Spinal cord (tissue), 10 donors: ENCODE results near the gene TMEM140. TPM values are rescaled to one million over a fixed set of nuclear protein-coding genes. Genes with fewer than 3 reads are reported as not detected.

Experiments used
- DNase-seq, 6 donors: peaks; one replicate each; pipeline versions ENCODE4 v3.0.0 to v3.0.0-alpha.2; 2013 to 2015; ENCODE audit warnings: low spot score in 6 of 6, low read depth in 4 of 6
- H3K27ac ChIP-seq: one replicate; pipeline ENCODE4 v1.5.1; 2013; ENCODE audit warnings: low read depth, low read length, control low read depth
- H3K27me3 ChIP-seq: one replicate; pipeline ENCODE4 v1.6.1; 2013; ENCODE audit warnings: low read length; ENCODE audit not compliant: control insufficient read depth, insufficient read depth
- H3K36me3 ChIP-seq: one replicate; pipeline ENCODE4 v1.6.1; 2013; ENCODE audit warnings: low read length; ENCODE audit not compliant: control insufficient read depth, insufficient read depth
- H3K4me1 ChIP-seq: one replicate; pipeline ENCODE4 v1.6.1; 2013; ENCODE audit warnings: low read length; ENCODE audit not compliant: control insufficient read depth, insufficient read depth
- H3K4me3 ChIP-seq: one replicate; pipeline ENCODE4 v1.5.1; 2013; ENCODE audit warnings: low read depth, low read length, control low read depth
- H3K9me3 ChIP-seq: one replicate; pipeline ENCODE4 v1.6.1; 2013; ENCODE audit warnings: low read length; ENCODE audit not compliant: control insufficient read depth, insufficient read depth
- WGBS: methylation state at CpG from one replicate; pipeline ENCODE4 v1.1.5; 2013; ENCODE audit warnings: missing lambda C conversion rate; ENCODE audit not compliant: insufficient coverage; 5-methylcytosine and 5-hydroxymethylcytosine counted together
- polyA plus RNA-seq, 2 donors: library from polyadenylated mRNA; unstranded; fragments of 120-200 nt; gene quantifications; one replicate each; pipeline ENCODE4 v1.2.1, GENCODE V29; 2013; ENCODE audit not compliant: insufficient read length in 2 of 2
- total RNA-seq, 2 donors: library from RNA; depleted of rRNA in 1 of 2; stranded (reverse); fragments of 120-200 nt in 1 of 2; fragments of >200 nt in 1 of 2; gene quantifications; one replicate each; pipeline versions ENCODE4 v1.2.3 to v1.2.4, GENCODE V29; 2013 to 2014
- donor health status: healthy.

The TMEM140 gene
- total and polyA plus RNA-seq, 4 donors, result 3.0 to 11.2 (median 7.0) TPM

DNA sequence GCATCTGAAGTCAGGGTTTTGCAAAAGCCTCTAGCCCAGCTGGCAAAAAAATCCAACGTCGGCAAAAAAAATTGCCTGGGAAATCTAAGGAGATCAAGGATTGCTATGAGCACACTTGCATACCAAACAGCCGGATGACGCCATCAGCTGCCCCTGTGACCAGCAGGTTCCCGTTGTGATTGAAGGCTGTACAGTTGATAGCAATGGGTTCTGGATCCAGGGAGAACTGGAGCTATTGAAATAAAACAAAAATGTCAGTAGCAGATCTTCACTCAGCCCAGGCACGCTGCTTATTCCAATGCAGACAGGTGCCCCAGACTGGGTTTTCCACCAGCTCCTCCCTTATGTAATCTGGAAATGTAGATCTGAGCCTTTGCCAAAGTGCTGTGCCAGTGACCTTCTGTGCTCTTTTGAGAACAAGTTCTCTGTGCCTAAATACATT lies 41.4 kb downstream of the TMEM140 start:
- H3K27ac ChIP-seq, result no peak overlapping the region
- no peaks in the 10 kb centered on the region for H3K27me3 ChIP-seq
- H3K9me3 ChIP-seq, result no peaks in the 10 kb centered on the region
- no peaks in the 10 kb centered on the region for H3K4me1 ChIP-seq
- H3K36me3 ChIP-seq, result peaks cover 72% of the 10 kb centered on the region
- 94% methylated on average over 5 of the region's 6 CpGs for WGBS
- no peak for DNase-seq
- H3K4me3 ChIP-seq, result no peak overlapping the region

DNA sequence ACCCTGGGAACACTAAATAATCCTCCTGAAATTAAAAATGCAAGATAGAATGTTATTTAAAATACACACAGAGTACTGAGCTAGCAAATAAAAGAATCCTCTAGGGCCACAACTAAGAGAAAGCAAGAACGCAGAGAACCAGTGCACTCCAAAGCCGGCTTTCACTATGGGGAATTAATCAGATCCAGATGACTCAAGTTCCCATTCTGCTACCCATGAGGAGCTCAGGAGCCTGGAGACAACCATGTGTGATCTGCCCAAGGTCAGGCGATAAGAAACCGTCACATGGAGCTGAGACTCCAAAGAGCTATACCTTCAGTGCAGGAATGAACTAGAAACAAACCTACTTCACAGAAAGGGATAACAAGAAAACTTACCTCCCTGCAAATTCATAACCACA lies 42.1 kb downstream of the TMEM140 start:
- H3K4me1 ChIP-seq, result peaks cover 3% of the 10 kb centered on the region
- no peak for DNase-seq
- WGBS, result 81% methylated on average over 4 of the region's 4 CpGs
- no peak overlapping the region for H3K27ac ChIP-seq
- H3K27me3 ChIP-seq, result no peaks in the 10 kb centered on the region
- H3K9me3 ChIP-seq, result no peaks in the 10 kb centered on the region
- H3K4me3 ChIP-seq, result no peak overlapping the region
- peaks cover 72% of the 10 kb centered on the region for H3K36me3 ChIP-seq

DNA sequence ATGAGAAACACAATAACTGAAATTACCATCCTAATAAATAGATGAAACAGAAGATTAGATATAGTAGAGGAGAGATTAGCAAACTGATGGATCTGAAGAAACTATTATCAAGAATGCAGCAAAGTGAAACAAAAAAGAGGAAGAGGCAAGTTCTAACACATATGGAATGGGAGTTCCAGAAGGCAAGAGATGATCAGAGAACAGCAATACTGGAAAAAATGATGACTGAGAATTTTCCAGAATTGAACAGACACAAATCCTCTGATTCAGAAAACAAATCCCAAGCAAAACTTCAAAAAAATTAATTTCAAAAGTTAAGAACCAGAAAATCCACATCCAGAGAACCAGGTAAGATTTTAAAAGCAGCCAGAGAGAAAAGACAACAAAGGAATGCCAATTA lies 42.8 kb downstream of the TMEM140 start:
- Histone ChIP-seq H3K36me3 (peaks cover 70% of the 10 kb centered on the region), H3K4me3 (no peak overlapping the region), H3K27me3 (no peaks in the 10 kb centered on the region), H3K4me1 (peaks cover 3% of the 10 kb centered on the region), H3K9me3 (no peaks in the 10 kb centered on the region), H3K27ac (no peak overlapping the region)
- no peak for DNase-seq

DNA sequence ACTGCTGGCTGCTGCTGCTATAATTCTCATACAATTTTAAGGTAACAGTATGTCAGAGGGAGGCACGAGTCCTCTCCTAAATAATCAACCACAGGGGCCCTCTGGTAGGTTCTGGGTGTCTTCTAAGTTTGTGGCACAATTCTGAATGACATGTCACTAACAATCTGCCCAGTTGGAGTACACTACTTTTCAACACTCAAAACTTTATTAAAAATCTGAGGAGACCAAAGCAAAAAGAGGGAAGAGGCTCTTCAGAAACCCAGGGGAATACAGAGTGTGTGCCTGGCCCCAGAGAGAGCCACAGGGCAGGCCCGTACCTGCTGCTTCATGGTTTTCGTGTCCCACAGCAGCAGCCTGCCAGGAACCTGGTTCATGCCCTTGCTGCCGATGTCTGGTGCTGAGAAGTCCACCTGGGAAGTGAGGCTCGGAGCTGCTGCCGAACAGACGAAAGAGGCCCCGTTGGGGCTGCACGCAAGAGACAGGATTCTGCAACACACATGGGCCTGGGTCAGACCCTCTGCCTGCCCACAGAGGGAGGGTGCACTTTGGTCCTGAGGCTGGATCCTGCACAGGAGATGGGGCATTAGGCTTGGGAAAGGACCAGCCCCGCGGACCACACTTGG lies 45.2 kb downstream of the TMEM140 start:
- no peak overlapping the region for H3K4me3 ChIP-seq
- 99% methylated on average over 10 of the region's 11 CpGs for WGBS
- no peak for DNase-seq
- H3K4me1 ChIP-seq, result peaks cover 3% of the 10 kb centered on the region
- H3K27me3 ChIP-seq, result no peaks in the 10 kb centered on the region
- H3K9me3 ChIP-seq, result no peaks in the 10 kb centered on the region
- peaks cover 70% of the 10 kb centered on the region for H3K36me3 ChIP-seq
- H3K27ac ChIP-seq, result no peak overlapping the region

DNA sequence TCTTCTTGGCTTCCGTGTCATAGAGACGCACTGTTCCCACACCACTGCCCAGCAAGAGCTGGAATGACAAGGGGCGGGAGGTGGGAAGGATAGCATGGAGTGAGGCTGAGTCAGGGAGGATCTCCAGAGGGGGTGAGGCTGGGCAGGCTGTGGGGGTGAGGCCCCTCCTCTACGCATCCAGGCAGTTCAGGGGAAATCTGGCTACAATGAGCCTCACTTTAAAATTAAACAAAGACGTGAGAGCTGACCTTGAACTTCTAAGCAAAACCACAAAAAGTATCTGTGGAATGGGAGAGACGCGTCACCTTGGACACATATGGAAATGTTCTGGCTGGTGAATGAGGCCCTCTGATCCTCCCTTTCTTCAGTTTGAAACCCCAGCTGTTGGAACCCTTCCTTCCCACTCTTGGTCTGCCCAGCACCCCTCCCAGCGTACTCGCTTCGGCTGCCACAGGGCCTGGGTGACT lies 45.8 kb downstream of the TMEM140 start:
- Histone ChIP-seq H3K9me3 (no peaks in the 10 kb centered on the region), H3K27me3 (no peaks in the 10 kb centered on the region), H3K4me1 (peaks cover 3% of the 10 kb centered on the region), H3K27ac (no peak overlapping the region), H3K36me3 (peaks cover 68% of the 10 kb centered on the region), H3K4me3 (no peak overlapping the region)
- WGBS, result 91% methylated on average over 4 of the region's 10 CpGs
- DNase-seq, result no peak

DNA sequence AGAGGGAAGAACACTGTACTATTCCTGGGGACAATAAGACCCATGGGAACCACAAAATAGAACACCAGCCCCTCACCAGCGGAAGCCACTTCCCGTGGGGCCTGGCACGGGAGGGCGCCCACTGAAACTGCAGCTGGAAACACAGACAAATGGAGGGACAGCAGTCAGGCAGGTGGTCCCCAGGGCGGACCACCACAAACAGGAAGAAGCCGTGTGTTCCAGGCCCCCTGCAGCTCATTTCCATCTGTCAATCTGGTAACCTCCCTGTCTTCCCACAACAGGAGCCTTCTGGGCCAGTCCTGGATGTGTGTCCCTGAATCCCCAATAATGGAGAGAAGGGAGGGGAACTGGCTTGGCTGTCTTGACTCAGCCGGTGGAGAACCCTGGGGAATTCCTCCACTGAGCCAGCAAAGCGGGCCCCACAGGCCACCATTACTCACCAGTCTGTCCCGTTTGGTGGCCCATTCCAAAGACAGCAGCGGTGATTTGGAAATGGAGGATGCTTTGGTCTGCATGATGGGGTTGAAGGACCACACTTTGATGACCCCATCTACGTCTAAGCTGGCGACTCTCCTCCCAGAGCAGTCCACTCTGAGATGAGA lies 46.7 kb downstream of the TMEM140 start:
- Histone ChIP-seq H3K9me3 (no peaks in the 10 kb centered on the region), H3K27me3 (no peaks in the 10 kb centered on the region), H3K4me3 (no peak overlapping the region), H3K4me1 (peaks cover 3% of the 10 kb centered on the region), H3K27ac (no peak overlapping the region), H3K36me3 (peaks cover 66% of the 10 kb centered on the region)
- WGBS, result 67% methylated on average over 6 of the region's 12 CpGs
- DNase-seq, result no peak

DNA sequence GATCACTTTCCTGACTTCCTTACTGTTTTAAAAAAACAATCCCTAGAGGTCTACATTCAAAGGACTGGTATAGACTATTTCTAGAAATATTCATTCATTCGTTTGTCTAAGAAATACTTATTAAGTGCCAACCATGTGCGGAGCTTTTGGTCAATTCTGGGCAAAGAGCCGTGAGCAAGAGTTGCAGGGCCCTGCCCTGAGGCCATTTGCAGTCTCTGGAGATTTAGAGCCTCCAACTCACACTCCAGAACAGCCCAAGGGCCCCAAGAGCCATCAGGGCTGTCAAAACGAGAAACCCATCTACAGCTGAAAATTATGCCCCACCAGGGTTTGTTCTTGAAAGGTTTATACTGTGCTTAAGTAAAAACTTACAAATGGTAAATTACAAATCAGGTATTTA lies 47.3 kb downstream of the TMEM140 start:
- Histone ChIP-seq H3K4me1 (peaks cover 3% of the 10 kb centered on the region), H3K27me3 (no peaks in the 10 kb centered on the region), H3K27ac (no peak overlapping the region), H3K4me3 (no peak overlapping the region), H3K9me3 (no peaks in the 10 kb centered on the region), H3K36me3 (peaks cover 66% of the 10 kb centered on the region)
- 100% methylated on average over 1 of the region's 4 CpGs for WGBS
- no peak for DNase-seq

DNA sequence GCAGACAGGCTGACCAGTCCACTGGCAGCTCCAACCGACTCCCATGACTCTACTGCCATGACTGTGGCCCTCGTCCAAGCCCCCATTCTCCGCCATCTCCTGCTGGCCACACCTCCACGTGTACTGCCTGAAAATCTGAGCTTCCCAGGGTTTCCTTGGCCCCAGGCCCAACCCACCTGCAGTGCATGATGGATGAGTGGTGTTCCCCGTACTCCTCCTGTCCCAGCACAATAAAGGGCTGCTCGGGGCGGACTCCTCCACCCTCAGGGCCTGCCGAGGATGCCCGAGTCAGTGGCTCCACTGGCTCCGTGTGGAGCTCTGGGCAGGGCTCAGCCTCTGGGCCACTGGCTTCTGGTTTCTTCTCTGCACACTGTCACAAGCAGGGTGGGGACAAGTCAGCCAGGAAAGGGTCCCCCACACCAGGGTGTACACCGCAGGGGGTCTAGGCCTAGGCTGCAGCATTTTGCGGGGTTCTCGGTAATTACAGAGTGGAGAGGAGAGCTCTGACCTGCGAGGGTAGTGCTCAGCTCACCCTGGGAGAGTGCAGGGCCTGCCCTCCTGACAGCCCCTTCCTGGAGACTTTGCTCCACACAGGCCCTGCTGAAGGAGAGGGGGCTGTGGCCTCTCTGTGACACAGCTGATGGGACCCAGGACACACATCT lies 48.2 kb downstream of the TMEM140 start:
- no peak for DNase-seq
- Histone ChIP-seq H3K27ac (no peak overlapping the region), H3K27me3 (no peaks in the 10 kb centered on the region), H3K9me3 (no peaks in the 10 kb centered on the region), H3K36me3 (peaks cover 66% of the 10 kb centered on the region), H3K4me1 (peaks cover 3% of the 10 kb centered on the region), H3K4me3 (no peak overlapping the region)
- WGBS, result 77% methylated on average over 10 of the region's 14 CpGs

DNA sequence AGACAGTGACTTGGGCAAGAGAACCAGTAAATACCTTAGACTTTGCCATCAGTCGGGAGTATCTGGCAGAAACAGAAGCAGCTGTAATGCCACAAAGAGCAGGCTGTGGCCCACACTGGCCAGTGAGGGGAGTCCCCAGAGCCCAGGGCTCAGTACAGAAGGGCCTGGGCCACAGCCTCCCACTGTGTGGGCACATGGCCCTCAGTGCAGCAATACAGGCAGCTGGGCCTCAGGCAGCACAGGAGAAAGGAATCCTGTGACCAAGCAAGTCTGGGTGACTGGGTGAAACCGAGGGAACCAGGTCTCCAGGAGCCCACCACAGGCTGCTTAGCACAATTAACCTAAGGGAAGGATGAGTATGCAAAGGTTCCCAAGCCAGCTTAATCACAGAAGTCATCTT lies 49.5 kb downstream of the TMEM140 start:
- Histone ChIP-seq H3K27me3 (no peaks in the 10 kb centered on the region), H3K9me3 (no peaks in the 10 kb centered on the region), H3K4me1 (peaks cover 3% of the 10 kb centered on the region), H3K36me3 (peaks cover 60% of the 10 kb centered on the region), H3K4me3 (no peak overlapping the region), H3K27ac (no peak overlapping the region)
- 92% methylated on average over 1 of the region's 2 CpGs for WGBS
- no peak for DNase-seq
